HG02943 (cell line): ENCODE data around the gene RAD51B.

Experiments used
- ATAC-seq: cut with Tn5 transposase; IDR thresholded peaks from one replicate; pipeline ENCODE4 v1.9.1; 2021; ENCODE audit warnings: mild to moderate bottlenecking, low read depth, moderate library complexity; ENCODE audit not compliant: unreplicated experiment

RAD51B gene

GRCh38 chr14:68333262-68333661 is 513.7 kb downstream of the RAD51B start:
- ATAC-seq = no peak

DNA sequence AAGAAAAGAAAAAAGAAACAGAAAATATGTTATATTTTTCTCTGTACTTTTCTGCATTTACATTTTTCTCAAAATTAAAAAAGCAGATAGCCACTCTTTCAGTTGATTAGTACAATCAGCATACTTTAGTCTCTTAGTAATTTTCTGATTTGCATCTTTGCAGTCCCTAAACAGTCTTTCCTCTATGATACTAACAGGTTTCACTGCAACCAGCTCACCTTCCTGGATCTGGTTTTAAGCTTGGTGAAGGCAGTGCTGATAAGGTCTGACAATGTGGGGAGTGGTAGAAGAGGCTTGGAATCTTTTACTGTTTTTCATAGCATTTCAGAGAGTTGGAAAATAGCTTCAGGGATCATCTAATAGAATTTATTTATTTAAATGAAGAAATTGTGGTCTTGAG is 515.7 kb downstream of the RAD51B start:
- ATAC-seq = no peak

DNA sequence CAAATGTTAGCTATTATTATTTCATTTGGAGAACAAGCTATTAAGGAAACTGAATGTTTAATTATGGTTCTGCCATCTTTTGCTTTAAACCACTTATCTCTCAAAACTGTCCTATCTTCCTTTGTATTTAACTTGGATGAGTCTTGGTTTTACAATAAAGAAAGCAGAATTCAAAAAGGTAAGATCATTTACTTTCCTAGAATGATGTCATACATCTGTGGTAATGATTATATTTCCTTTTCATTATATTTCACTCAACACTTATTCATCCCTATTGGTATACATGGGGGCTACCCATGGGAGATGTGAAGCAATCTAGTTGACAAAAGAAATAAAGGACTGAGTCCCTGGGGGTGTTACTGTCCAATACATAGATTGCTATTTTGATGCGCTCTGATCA is 516.6 kb downstream of the RAD51B start:
- ATAC-seq = no peak

DNA sequence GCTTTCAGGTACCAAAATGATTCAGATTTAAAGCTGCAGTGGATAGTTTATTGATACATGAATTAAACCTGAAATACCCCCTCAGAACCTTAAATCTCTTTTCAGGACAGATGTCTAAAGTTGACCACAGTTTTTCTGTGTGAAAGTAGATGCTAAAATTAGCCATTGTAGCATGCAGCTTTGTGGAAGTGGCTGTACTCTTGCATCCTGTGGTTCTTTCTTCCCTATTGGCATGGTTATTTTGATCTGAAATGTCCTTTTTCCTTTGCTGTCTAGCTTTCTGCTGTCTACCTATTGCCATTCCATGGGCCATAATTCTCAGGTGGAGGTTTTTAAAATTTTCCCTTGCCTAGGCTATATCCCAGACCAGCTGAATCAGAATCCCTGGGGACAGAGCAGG is 517.7 kb downstream of the RAD51B start:
- ATAC-seq = no peak

- ATAC-seq = no peak
Measured at GRCh38 chr14:68340262-68340661, 520.7 kb downstream of the RAD51B start.

GRCh38 chr14:68341411-68342212 is 522.0 kb downstream of the RAD51B start:
- ATAC-seq = no peak

GRCh38 chr14:68342216-68342763 is 522.7 kb downstream of the RAD51B start:
- no peak for ATAC-seq

GRCh38 chr14:68343534-68344118 is 524.0 kb downstream of the RAD51B start:
- ATAC-seq = no peak

GRCh38 chr14:68345738-68346137 is 526.2 kb downstream of the RAD51B start:
- no peak for ATAC-seq

- ATAC-seq = no peak
Measured at GRCh38 chr14:68346556-68347343, 527.2 kb downstream of the RAD51B start.

DNA sequence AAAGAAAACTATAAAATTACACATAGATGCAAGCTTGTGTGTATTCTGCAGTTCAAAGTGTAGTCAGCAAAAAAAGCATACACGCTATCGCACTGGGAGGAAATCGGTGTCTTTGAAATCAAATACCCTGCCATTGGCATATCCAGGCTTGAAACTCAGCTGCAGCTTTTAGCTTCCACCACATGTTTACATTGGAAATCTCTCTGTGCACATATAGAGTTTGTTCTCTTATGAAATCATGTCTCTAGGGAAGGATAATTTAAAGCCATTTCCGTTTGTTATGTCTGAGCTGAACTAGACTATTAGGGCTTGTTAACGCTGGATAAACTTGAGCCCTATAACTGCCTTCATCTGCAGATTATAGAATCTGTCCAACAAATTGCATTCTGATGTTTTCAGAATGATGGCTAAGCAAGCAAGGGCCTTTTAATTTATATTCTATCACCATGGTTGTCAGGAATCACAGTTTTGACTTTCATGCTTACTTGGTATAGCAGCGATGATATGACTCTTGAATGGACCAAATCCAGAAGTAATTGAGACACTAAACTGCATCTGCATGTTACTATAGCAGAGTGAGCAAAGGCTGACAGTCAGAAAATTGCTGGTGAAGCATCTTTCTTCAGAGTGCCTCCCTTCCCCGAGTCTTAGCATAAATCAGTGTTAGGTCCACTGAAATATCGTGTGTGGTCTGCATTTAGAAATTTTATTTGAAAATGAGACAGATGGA is 530.5 kb downstream of the RAD51B start:
- no peak for ATAC-seq

- no peak for ATAC-seq
Measured at GRCh38 chr14:68355415-68355814, 535.8 kb downstream of the RAD51B start.

DNA sequence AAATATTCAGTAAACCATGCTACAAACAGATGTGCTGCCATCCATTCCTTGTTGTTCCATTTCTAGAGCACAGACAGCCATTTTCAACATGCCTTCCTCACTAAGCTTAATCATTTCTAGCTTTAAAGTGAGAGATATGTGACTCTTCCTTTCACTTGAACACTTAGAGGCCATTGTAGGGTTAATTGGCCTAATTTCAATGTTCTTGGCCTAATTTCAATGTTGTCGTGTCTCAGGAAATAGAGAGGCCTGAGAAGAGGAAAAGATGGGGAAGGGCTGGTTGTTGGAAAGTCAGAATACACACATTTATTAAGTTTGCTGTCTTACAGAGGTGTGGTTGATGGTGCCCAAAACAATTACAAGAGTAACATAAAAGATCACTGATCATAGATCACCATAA is 538.2 kb downstream of the RAD51B start:
- no peak for ATAC-seq

DNA sequence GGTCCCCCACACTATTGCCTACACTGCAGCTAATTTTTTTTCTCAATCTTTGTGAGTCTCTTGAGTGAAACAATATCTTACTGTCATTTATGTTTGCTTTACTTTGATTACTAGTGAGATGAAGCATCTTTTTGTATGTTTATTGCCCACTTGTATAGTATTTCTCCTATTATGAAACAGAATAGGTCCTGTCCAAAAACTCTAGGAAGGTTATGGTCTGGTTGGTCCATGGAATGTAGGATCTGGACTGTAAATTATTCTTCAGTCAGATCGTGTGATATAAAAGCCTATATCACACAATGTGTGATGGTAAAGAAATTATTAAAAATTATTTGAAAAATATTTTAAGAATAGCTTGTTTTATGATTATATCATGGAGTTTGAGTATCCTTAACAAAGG is 538.9 kb downstream of the RAD51B start:
- no peak for ATAC-seq

DNA sequence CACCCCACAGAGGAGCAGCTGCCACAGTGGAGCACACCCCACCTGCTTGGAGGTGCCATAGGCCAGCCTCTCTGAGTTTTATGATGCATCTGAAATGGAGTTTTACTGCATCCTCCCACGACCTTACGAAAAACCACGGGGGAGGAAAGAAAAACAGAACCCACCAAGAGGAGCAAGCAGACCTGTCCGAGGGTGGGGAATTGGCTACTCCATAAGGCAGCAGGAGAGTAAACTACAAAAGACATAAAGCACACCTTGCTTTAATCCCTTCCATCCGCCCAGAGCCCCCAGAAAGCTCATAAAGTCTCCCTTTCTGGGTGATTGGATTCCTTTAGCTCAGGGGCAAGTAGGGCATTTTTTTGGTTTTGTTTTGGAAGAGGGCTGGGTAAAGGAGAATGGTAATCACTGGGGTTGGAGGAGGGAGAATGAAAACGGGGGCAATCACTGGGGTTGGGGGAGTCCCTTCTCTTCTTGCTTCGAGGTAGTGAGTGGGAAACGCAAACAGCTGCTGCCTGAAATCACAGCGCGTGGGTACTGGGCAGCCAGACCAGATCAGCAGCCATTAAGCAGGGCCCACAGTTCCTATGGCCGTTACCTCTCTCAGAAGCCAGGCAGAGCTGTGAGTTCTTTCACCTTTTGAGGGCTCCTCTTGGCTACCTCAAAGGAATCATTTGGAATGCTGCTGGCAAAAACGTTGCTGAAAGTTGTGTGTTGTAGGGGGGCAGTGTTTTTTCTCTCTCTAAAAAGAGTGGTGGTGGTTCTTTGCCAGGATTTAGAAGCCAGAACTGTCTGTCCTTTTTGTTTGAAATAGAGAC is 539.6 kb downstream of the RAD51B start:
- no peak for ATAC-seq

DNA sequence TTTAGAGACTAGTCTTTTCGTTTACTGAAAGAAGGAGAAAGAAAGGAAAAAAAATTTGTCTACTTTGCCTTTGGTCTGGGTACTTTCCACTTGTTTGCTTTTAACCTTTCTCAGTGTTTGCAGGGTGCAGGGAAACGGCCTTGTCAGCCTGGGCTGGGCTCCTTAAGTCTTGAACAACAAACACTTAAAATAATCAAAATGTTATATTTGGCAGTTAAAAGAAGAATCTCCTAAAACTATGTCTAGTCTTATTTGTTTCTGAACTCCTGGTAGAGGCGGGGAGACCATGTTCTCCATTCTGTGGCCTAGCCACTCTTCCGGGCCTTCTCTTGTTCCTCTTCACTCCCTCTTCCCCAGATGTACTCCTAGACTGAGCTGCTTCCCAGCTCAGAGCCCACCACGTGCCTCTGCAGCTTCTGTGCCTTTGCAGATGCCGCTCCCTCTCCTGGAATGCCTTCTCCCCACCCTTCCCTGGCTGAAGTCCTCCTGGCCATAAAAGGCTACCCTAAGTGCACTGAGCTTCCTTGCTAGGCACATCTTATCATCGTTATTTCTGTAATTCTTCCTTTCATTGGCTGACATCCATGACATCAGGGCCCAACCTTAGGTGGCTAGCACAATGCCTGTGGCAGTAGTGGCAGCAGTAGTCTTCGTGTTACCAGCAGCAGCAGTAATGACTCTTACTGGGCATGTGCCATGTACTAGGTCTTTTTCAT is 540.4 kb downstream of the RAD51B start:
- no peak for ATAC-seq

DNA sequence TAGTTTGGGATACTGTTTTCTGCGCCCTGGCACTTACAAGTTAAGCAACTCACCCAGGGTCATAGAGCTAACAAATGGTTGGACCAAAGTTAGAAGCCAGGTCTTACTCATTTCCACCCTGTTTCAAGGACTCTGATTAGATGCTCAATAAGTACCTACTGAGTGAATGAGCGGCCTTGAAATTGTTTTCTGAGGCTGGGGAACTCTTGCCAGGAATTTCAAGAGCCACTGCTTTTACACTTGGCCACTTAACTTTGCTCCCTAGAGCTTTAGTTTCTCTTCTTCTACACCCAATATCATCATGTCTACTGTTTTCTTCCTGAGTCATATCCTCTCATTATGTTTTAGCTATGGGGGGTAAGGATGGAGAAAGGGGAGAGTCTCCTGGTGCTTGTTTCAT is 541.7 kb downstream of the RAD51B start:
- no peak for ATAC-seq

GRCh38 chr14:68362846-68363245 is 543.3 kb downstream of the RAD51B start:
- no peak for ATAC-seq

GRCh38 chr14:68363466-68363842 is 543.9 kb downstream of the RAD51B start:
- no peak for ATAC-seq
